Uterine smooth muscle cell (primary cell): ENCODE results near the gene LMNB1. TPM values are rescaled to one million over a fixed set of nuclear protein-coding genes. Genes with fewer than 3 reads are reported as not detected.

ENCODE experiments used
- total RNA-seq: library from RNA; depleted of rRNA; stranded (reverse); fragments of >200 nt; gene quantifications from 2 replicates; pipeline ENCODE4 v1.2.3, GENCODE V29; 2014

The LMNB1 gene
- 28.0 and 101 TPM in 2 replicates for total RNA-seq

GRCh38 chr5:126776499-126777256 lies at the start of gene LMNB1:
LMNB1 (plus strand) TSS chr5:126777136; CDS start chr5:126777509, 373 bp downstream.

Other genes with a start within 250 kb of the LMNB1 start
- 29.9 and 53.7 TPM in 2 replicates for gene ALDH7A1, start 181.9 kb upstream of the LMNB1 start, total RNA-seq
- gene PHAX, start 176.2 kb upstream of the LMNB1 start, total RNA-seq = 71.1 and 103 TPM in 2 replicates